Measurements from ENCODE around the gene MALSU1. TPM values are rescaled to one million over a fixed set of nuclear protein-coding genes. Genes with fewer than 3 reads are reported as not detected.

The MALSU1 gene
- total RNA-seq, 1 experiment from 2014 or later = 95.5 TPM

- Histone ChIP-seq H3K27me3 (replicated peaks; ENCODE audit: control insufficient read depth, insufficient read depth, low read length) (no peaks in the 10 kb centered on the region), H3K4me1 (no peaks in the 10 kb centered on the region), H3K36me3 (ENCODE audit: control insufficient read depth, insufficient read depth, low read length) (no peaks in the 10 kb centered on the region), H3K9me3 (no peaks in the 10 kb centered on the region), H3K4me3 (ENCODE audit: low read depth, low read length) (no peak overlapping the region)
- ChIA-PET POLR2A (no interaction called here), CTCF (interaction anchor here (0.6 to 2.9 kb wide), 3 partner anchors 8 to 280 kb away, joined by 5 to 20 read pairs (median 8); no protein-coding TSS in a partner anchor)
- H3K4me1 Mint-ChIP-seq (ENCODE audit: low read depth, unreplicated experiment) = peaks cover 7% of the 10 kb centered on the region
- TF ChIP-seq, protein P1, sequence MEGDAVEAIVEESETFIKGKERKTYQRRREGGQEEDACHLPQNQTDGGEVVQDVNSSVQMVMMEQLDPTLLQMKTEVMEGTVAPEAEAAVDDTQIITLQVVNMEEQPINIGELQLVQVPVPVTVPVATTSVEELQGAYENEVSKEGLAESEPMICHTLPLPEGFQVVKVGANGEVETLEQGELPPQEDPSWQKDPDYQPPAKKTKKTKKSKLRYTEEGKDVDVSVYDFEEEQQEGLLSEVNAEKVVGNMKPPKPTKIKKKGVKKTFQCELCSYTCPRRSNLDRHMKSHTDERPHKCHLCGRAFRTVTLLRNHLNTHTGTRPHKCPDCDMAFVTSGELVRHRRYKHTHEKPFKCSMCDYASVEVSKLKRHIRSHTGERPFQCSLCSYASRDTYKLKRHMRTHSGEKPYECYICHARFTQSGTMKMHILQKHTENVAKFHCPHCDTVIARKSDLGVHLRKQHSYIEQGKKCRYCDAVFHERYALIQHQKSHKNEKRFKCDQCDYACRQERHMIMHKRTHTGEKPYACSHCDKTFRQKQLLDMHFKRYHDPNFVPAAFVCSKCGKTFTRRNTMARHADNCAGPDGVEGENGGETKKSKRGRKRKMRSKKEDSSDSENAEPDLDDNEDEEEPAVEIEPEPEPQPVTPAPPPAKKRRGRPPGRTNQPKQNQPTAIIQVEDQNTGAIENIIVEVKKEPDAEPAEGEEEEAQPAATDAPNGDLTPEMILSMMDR (IDR thresholded peaks at IDR 0.05; ENCODE audit: insufficient read depth in 1 of 2, low read depth in 1 of 2, low read length in 1 of 2, severe bottlenecking in 1 of 2, unreplicated experiment in 1 of 2) = no peak
- no peaks in the 10 kb centered on the region for H3K9me3 Mint-ChIP-seq (ENCODE audit: unreplicated experiment)
- BruUV-seq (replicated peaks) = no TSS peak
- no peak overlapping the region for H3K27ac Mint-ChIP-seq (ENCODE audit: unreplicated experiment)
- DNase-seq = no peak
- no peak overlapping the region for H3K4me3 Mint-ChIP-seq (ENCODE audit: unreplicated experiment)
- no peaks in the 10 kb centered on the region for H3K27me3 Mint-ChIP-seq (ENCODE audit: insufficient read depth, unreplicated experiment)
- H3K36me3 Mint-ChIP-seq (ENCODE audit: insufficient read depth, unreplicated experiment) = no peaks in the 10 kb centered on the region
- intact Hi-C loops (cut with micrococcal nuclease; ENCODE audit: unreplicated experiment) = loop anchor here (5.0 kb wide), 1 partner anchor 78 kb away; no protein-coding TSS in a partner anchor
Measured at GRCh38 chr7:23264916-23265458, 34.2 kb upstream of the MALSU1 start.

DNA sequence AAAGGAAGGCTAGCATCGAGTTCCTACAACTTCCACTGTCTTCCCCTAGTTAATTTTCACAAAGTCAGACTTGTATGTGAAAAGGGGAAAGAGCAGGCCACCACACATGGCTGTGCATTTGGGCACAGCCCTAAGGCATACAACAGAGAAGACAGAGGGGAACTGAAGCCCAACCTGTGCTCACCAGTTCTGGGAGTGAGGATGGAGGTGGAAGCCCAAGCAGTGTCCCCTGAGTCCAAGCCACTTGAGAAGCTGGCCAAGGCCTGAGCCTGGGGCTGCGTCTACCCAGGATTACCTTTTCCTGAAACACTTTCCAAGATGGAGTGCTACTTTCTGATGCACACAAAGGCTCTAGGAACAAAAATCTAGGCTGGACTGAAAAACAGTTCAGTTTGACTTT is 32.2 kb upstream of the MALSU1 start:
- ChIA-PET CTCF (interaction anchor here (0.6 kb wide), 1 partner anchor 32 kb away, joined by 3 read pairs; no protein-coding TSS in a partner anchor), POLR2A (no interaction called here)
- intact Hi-C loops (cut with micrococcal nuclease; ENCODE audit: unreplicated experiment) = no loop called here
- no peaks in the 10 kb centered on the region for H3K9me3 Mint-ChIP-seq (ENCODE audit: unreplicated experiment)
- Histone ChIP-seq H3K9me3 (no peaks in the 10 kb centered on the region), H3K27me3 (replicated peaks; ENCODE audit: control insufficient read depth, insufficient read depth, low read length) (no peaks in the 10 kb centered on the region), H3K4me1 (no peaks in the 10 kb centered on the region), H3K4me3 (ENCODE audit: low read depth, low read length) (no peak overlapping the region), H3K36me3 (ENCODE audit: control insufficient read depth, insufficient read depth, low read length) (no peaks in the 10 kb centered on the region)
- no peak for DNase-seq
- no peaks in the 10 kb centered on the region for H3K4me1 Mint-ChIP-seq (ENCODE audit: low read depth, unreplicated experiment)
- no peaks in the 10 kb centered on the region for H3K27me3 Mint-ChIP-seq (ENCODE audit: insufficient read depth, unreplicated experiment)
- no peak overlapping the region for H3K4me3 Mint-ChIP-seq (ENCODE audit: unreplicated experiment)
- H3K27ac Mint-ChIP-seq (ENCODE audit: unreplicated experiment) = no peak overlapping the region
- TF ChIP-seq, protein P1 (IDR thresholded peaks at IDR 0.05; ENCODE audit: insufficient read depth in 1 of 2, low read depth in 1 of 2, low read length in 1 of 2, severe bottlenecking in 1 of 2, unreplicated experiment in 1 of 2) = no peak
- no peaks in the 10 kb centered on the region for H3K36me3 Mint-ChIP-seq (ENCODE audit: insufficient read depth, unreplicated experiment)
- BruUV-seq (replicated peaks) = no TSS peak

DNA sequence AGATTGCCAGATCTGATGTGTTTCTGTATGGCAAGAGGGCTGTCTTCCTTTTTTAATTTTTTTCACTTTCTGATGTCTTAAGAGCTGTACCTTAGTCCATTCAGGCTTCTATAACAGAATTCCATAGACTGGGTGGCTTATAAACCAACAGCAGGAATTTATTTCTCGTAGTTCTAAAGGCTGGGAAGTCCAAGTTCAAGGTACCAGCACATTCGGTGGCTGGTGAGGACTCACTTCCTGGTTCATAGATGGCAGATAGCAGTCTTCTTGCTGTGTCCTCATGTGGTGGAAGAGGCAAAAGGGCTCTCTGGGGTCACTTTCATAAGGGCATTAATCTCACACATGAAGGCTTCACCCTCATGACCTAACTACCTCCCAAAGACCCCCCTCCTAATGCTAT is 31.8 kb upstream of the MALSU1 start:
- no peaks in the 10 kb centered on the region for H3K4me1 Mint-ChIP-seq (ENCODE audit: low read depth, unreplicated experiment)
- no peak for DNase-seq
- no peaks in the 10 kb centered on the region for H3K27me3 Mint-ChIP-seq (ENCODE audit: insufficient read depth, unreplicated experiment)
- TF ChIP-seq, protein P1 (IDR thresholded peaks at IDR 0.05; ENCODE audit: insufficient read depth in 1 of 2, low read depth in 1 of 2, low read length in 1 of 2, severe bottlenecking in 1 of 2, unreplicated experiment in 1 of 2) = no peak
- no peaks in the 10 kb centered on the region for H3K36me3 Mint-ChIP-seq (ENCODE audit: insufficient read depth, unreplicated experiment)
- no peaks in the 10 kb centered on the region for H3K9me3 Mint-ChIP-seq (ENCODE audit: unreplicated experiment)
- H3K4me3 Mint-ChIP-seq (ENCODE audit: unreplicated experiment) = no peak overlapping the region
- intact Hi-C loops (cut with micrococcal nuclease; ENCODE audit: unreplicated experiment) = no loop called here
- ChIA-PET POLR2A (no interaction called here), CTCF (interaction anchor here (0.6 kb wide), 1 partner anchor 31 kb away, joined by 3 read pairs; no protein-coding TSS in a partner anchor)
- H3K27ac Mint-ChIP-seq (ENCODE audit: unreplicated experiment) = no peak overlapping the region
- Histone ChIP-seq H3K27me3 (replicated peaks; ENCODE audit: control insufficient read depth, insufficient read depth, low read length) (no peaks in the 10 kb centered on the region), H3K4me3 (ENCODE audit: low read depth, low read length) (no peak overlapping the region), H3K4me1 (no peaks in the 10 kb centered on the region), H3K36me3 (ENCODE audit: control insufficient read depth, insufficient read depth, low read length) (no peaks in the 10 kb centered on the region), H3K9me3 (no peaks in the 10 kb centered on the region)
- no TSS peak for BruUV-seq (replicated peaks)

Measured in Caco-2 (cell line).